NCI-H524 treated with DMSO at 0.1 percent for 48 hours (cell line): Measurements from ENCODE around the gene P4HA2.

Source experiments
- DNase-seq: peaks from one replicate; lab custom pipeline; 2025; lab: John Stamatoyannopoulos, UW

Gene P4HA2

GRCh38 chr5:132264546-132265335 lies 37.1 kb upstream of the P4HA2 start:
- no peak for DNase-seq

- DNase-seq: no peak
Observed at GRCh38 chr5:132263548-132264261, 36.1 kb upstream of the P4HA2 start.

GRCh38 chr5:132262882-132263547 lies 35.4 kb upstream of the P4HA2 start:
- no peak for DNase-seq

- DNase-seq: no peak
Observed at GRCh38 chr5:132261881-132262845, 34.5 kb upstream of the P4HA2 start.

- no peak for DNase-seq
Observed at GRCh38 chr5:132260714-132261551, 33.3 kb upstream of the P4HA2 start.

GRCh38 chr5:132260051-132260450 lies 32.4 kb upstream of the P4HA2 start:
- DNase-seq: no peak

- no peak for DNase-seq
Observed at GRCh38 chr5:132259069-132259851, 31.6 kb upstream of the P4HA2 start.

- DNase-seq: no peak
Observed at GRCh38 chr5:132258102-132259068, 30.7 kb upstream of the P4HA2 start.

- no peak for DNase-seq
Observed at GRCh38 chr5:132257131-132258101, 29.8 kb upstream of the P4HA2 start, which contains the start of gene PDLIM4. TSS of gene PDLIM4 (plus strand) at chr5:132257696. CDS start at chr5:132257735, 39 bp downstream.

GRCh38 chr5:132256783-132257130 lies 29.1 kb upstream of the P4HA2 start:
- no peak for DNase-seq

- no peak for DNase-seq
Observed at GRCh38 chr5:132256086-132256782, 28.6 kb upstream of the P4HA2 start.

- DNase-seq: no peak
Observed at GRCh38 chr5:132254321-132254977, 26.8 kb upstream of the P4HA2 start.

- DNase-seq: no peak
Observed at GRCh38 chr5:132253452-132254320, 26.0 kb upstream of the P4HA2 start.

- no peak for DNase-seq
Observed at GRCh38 chr5:132253008-132253441, 25.4 kb upstream of the P4HA2 start.

GRCh38 chr5:132251220-132251725 lies 23.6 kb upstream of the P4HA2 start:
- DNase-seq: no peak
